ENCODE results near the gene CFAP221. TPM values are rescaled to one million over a fixed set of nuclear protein-coding genes. Genes with fewer than 3 reads are reported as not detected.

Gene CFAP221
- total RNA-seq, 2 experiments from 2014 or later: not detected

DNA sequence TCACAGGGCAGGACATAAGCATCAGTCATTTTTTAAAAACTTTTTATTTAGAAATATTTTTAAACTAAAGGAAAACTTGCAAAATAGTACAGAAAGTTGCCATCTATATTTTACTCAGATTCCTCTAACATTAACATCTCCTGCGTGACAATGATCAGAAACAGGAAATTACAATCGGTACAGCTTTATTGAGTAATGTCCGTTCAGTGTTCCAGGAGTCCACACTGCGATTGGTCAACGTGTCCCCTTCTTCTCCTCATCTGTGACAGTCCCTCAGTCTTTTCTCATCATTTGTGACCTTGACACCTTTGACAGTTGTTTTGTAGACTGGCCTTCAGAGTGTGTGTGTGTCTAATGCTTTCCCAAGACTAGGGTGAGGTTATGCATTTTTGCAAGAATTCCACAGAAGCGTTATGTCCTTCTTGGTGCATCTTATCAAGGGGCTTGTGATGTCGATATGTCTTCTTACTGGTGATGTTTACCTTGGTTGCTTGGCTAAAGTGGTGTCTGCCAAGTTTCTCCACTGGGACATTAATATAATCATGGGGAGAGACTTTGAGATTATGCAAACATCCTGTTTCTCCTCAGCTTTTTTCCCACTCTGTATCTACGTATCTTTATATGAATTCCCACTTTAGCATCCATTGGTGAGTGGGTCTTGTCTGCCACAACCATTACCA is 113.4 kb downstream of the CFAP221 start:
- DNase-seq (peak in 2 of 14 experiments; percentile 19 to 30), ATAC-seq (ENCODE audit: poor library complexity) (no peak)
- H3K9me3 Mint-ChIP-seq: no peaks in the 10 kb centered on the region
- intact Hi-C loops (cut with DNase I, micrococcal nuclease): loop anchor here in 1 of 2 experiments (10.0 kb wide), 1 partner anchor 773 kb away; no protein-coding TSS in a partner anchor
- Histone ChIP-seq H3K36me3 (ENCODE audit: insufficient read depth, low read length) (no peaks in the 10 kb centered on the region), H3K27ac (ENCODE audit: low read depth in 1 of 2, low read length in 2 of 2) (no peak overlapping the region), H3K4me1 (ENCODE audit: insufficient read depth, low read length) (no peaks in the 10 kb centered on the region), H3K27me3 (ENCODE audit: control insufficient read depth in 1 of 2, insufficient read depth in 2 of 2, low read length in 2 of 2) (no peaks in the 10 kb centered on the region), H3K4me3 (ENCODE audit: low read length) (no peak overlapping the region), H3K9me3 (ENCODE audit: control insufficient read depth in 1 of 2, insufficient read depth in 1 of 2, low read length in 2 of 2) (no peaks in the 10 kb centered on the region)
- POLR2A ChIA-PET: no interaction called here
- peaks cover 19% of the 10 kb centered on the region for H3K27me3 Mint-ChIP-seq
- H3K4me1 Mint-ChIP-seq (ENCODE audit: low read depth): no peaks in the 10 kb centered on the region
- H3K36me3 Mint-ChIP-seq (ENCODE audit: low read depth): no peaks in the 10 kb centered on the region
- CTCF ChIA-PET: no interaction called here
- no peak overlapping the region for H3K4me3 Mint-ChIP-seq
- TF ChIP-seq, protein P1, sequence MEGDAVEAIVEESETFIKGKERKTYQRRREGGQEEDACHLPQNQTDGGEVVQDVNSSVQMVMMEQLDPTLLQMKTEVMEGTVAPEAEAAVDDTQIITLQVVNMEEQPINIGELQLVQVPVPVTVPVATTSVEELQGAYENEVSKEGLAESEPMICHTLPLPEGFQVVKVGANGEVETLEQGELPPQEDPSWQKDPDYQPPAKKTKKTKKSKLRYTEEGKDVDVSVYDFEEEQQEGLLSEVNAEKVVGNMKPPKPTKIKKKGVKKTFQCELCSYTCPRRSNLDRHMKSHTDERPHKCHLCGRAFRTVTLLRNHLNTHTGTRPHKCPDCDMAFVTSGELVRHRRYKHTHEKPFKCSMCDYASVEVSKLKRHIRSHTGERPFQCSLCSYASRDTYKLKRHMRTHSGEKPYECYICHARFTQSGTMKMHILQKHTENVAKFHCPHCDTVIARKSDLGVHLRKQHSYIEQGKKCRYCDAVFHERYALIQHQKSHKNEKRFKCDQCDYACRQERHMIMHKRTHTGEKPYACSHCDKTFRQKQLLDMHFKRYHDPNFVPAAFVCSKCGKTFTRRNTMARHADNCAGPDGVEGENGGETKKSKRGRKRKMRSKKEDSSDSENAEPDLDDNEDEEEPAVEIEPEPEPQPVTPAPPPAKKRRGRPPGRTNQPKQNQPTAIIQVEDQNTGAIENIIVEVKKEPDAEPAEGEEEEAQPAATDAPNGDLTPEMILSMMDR (IDR thresholded peaks at IDR 0.05): no peak
- H3K27ac Mint-ChIP-seq: no peak overlapping the region

DNA sequence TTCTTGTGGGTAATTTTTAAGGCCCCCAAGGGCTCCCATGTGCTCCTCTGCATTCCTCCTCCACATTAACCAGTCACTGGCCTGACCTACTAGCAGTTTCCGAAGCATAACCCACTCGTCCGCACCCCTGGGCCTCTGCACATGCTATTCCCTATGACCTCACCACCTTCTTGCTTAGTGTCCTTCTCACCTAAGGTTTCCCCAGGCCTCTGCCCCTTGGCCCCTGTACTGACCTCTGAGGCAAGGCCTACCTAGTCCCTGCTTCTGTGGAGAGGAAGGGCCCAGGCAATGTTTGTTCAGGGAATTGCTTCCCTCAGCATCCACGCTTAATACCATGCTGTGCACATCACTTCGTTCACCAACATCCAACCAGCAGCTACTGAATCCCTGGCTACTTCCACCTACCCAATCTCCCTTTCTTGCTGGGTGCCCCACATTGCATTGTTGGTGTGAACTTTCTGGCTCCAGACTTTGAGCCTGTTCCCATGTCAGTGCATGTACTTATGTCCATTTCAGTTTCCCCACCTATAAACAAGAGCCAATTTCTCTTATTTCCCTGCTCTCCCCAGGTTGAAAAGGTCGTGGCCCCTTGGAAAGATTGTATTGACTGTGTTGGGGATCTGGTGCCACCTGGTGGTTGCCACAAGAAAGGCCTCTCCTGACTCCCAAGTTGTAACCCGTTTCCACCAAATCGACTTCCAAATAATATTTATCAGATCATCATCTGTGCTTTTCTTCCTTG is 115.5 kb downstream of the CFAP221 start:
- ChIA-PET CTCF (no interaction called here), POLR2A (interaction anchor here (0.9 kb wide), 1 partner anchor 19 kb away, joined by 7 read pairs; the partner anchor contains the start of gene TMEM177)
- H3K36me3 ChIP-seq (ENCODE audit: insufficient read depth, low read length): no peaks in the 10 kb centered on the region
- TF ChIP-seq, protein P1 (IDR thresholded peaks at IDR 0.05): peak; percentile 82
- Mint-ChIP-seq H3K4me3 (no peak overlapping the region), H3K27ac (no peak overlapping the region), H3K9me3 (no peaks in the 10 kb centered on the region), H3K4me1 (ENCODE audit: low read depth) (no peaks in the 10 kb centered on the region), H3K27me3 (peaks cover 12% of the 10 kb centered on the region), H3K36me3 (ENCODE audit: low read depth) (no peaks in the 10 kb centered on the region)
- no peaks in the 10 kb centered on the region for H3K9me3 ChIP-seq (ENCODE audit: control insufficient read depth in 1 of 2, insufficient read depth in 1 of 2, low read length in 2 of 2)
- ATAC-seq (ENCODE audit: poor library complexity): peak; percentile 39
- no peak overlapping the region for H3K27ac ChIP-seq (ENCODE audit: low read depth in 1 of 2, low read length in 2 of 2)
- no peaks in the 10 kb centered on the region for H3K4me1 ChIP-seq (ENCODE audit: insufficient read depth, low read length)
- no peaks in the 10 kb centered on the region for H3K27me3 ChIP-seq (ENCODE audit: control insufficient read depth in 1 of 2, insufficient read depth in 2 of 2, low read length in 2 of 2)
- H3K4me3 ChIP-seq (ENCODE audit: low read length): no peak overlapping the region
- peak in 9 of 14 experiments; percentile 12 to 65 (median 26) for DNase-seq
- intact Hi-C loops (cut with DNase I, micrococcal nuclease): loop anchor here (5.0 to 10.0 kb wide), 2 partner anchors 775 to 777 kb away; no protein-coding TSS in a partner anchor

DNA sequence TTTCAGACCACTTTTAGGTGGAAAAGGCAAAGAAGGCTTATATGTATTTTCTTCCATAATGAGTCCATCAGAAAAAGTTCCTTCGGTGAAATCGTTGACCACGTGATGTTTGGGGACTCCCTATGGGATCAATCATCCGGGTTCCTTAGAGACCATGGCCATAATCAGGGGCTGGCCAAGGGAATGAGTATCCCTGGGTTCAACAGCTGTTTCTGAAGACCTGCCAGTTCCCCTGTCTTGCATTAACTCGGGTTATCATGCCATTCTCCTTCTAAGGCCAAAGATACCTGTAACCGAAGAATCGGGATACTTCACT is 116.1 kb downstream of the CFAP221 start:
- Mint-ChIP-seq H3K9me3 (no peaks in the 10 kb centered on the region), H3K27ac (no peak overlapping the region), H3K4me1 (ENCODE audit: low read depth) (no peaks in the 10 kb centered on the region), H3K36me3 (ENCODE audit: low read depth) (no peaks in the 10 kb centered on the region), H3K27me3 (peaks cover 8% of the 10 kb centered on the region), H3K4me3 (no peak overlapping the region)
- DNase-seq (no peak), ATAC-seq (ENCODE audit: poor library complexity) (no peak)
- intact Hi-C loops (cut with DNase I, micrococcal nuclease): loop anchor here in 1 of 2 experiments (5.0 kb wide), 1 partner anchor 778 kb away; no protein-coding TSS in a partner anchor
- CTCF ChIA-PET: no interaction called here
- no peak overlapping the region for H3K4me3 ChIP-seq (ENCODE audit: low read length)
- TF ChIP-seq, protein P1 (IDR thresholded peaks at IDR 0.05): peak; percentile 38
- no peaks in the 10 kb centered on the region for H3K36me3 ChIP-seq (ENCODE audit: insufficient read depth, low read length)
- H3K27ac ChIP-seq (ENCODE audit: low read depth in 1 of 2, low read length in 2 of 2): no peak overlapping the region
- H3K4me1 ChIP-seq (ENCODE audit: insufficient read depth, low read length): no peaks in the 10 kb centered on the region
- POLR2A ChIA-PET: interaction anchor here (0.9 kb wide), 1 partner anchor 18 kb away, joined by 7 read pairs; the partner anchor contains the start of gene TMEM177
- no peaks in the 10 kb centered on the region for H3K27me3 ChIP-seq (ENCODE audit: control insufficient read depth in 1 of 2, insufficient read depth in 2 of 2, low read length in 2 of 2)
- H3K9me3 ChIP-seq (ENCODE audit: control insufficient read depth in 1 of 2, insufficient read depth in 1 of 2, low read length in 2 of 2): no peaks in the 10 kb centered on the region

All from CD4-positive, alpha-beta T cell (primary cell).